ENCODE results near the gene DAZAP1.
A peak's percentile ranks its signal among the peaks of the same experiment; 100 is the strongest.
"Not testable (repeated sequence)": the region's sequence is repeated elsewhere in the genome, so short reads cannot be mapped to it uniquely, and the experiment has no call there.

Gene DAZAP1

DNA sequence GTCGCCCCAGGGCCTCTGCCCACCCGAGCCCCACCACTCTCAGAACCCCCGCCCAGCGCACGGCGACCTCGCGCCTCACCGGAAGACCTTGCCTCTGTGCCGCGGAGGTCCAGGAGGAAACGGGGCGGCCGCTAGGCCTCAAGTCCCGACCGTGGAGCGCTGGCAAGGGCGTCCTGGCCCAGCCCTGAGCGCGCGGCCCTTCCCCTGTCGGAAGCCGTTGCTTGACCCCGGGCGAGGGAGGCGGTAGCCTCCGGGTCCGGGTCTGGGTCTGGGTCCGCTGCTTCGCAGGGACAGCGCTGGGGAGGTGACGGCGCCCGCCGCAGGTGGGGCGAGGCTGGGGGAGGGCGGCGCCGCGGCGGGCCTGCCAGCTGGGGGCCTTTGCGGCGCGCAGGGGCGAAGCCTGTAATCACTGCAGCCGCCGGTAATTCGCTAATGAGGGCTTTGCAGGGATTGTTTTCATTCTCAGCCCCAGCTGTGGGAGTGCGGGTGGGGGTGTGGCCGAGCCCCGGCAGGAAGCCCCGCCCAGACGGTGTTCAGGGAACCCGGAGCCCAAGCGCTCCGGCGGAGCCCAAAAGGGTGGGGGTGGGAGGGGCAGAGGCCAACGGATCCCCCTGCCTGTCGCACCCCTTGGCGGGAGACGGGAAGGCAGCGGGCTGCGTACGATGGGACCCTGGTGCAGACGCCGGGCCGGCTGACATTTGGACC is 63.1 kb downstream of the DAZAP1 start:
- DNase-seq (ENCODE audit: extremely low read depth in 1 of 2, low read depth in 1 of 2), result peak; percentile 50 to 65

DNA sequence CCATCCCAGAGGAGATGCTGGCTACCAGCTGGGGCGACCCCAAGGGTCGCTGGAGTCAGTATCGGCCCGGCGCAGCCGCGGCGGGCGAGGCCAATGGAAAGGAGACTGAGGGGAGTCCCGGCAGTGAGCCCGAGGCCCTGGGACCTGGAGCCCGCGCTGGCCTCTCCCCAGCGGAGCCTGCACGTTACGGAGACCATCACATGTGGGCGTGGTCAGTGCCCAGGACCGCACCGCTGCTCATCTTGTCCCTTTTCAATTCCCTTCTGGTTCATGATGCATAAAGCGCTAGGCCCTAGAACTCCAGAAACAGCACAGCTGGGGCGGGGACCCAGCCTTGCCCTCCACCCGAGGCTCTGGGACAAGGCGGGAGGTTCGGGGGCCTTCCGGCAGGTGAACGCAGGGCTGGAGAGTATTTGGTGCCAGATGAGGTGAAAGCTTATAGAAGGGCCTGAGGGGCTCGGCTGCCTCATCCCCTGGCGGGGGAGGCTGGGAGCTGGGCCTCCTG is 63.7 kb downstream of the DAZAP1 start:
- no peak for DNase-seq (ENCODE audit: extremely low read depth in 1 of 2, low read depth in 1 of 2)

DNA sequence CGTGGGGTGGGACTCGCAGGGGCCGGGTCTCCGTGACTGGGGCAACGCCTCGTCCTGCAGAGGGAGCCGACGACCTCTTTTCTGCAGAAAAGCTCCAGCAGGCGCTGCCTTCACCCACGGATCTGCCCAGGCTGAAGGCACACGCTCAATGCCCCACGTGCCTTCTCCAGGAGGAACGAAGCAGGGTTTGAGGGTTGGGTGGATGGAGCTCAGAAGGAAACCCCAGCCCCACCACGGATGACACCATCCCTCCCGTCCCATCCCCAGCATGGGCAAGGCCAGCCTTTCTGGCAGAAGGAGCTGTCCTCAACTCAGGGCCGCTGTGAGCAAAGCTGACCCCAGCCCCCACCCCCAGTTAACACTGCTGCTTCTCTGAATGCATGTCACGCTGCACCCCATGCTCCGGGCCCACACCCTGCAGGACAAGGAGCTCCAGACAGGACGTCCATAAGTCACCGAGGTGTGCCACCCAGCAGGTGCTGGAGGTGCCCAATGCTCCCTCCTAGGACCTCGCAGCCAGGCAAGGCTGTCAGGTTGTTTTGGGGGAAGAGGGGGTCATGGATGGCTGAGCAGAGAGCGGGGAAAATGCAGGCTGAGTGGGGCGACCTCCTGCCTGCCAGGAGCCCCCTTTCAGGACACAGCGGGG is 64.3 kb downstream of the DAZAP1 start:
- DNase-seq (ENCODE audit: extremely low read depth in 1 of 2, low read depth in 1 of 2), result no peak

DNA sequence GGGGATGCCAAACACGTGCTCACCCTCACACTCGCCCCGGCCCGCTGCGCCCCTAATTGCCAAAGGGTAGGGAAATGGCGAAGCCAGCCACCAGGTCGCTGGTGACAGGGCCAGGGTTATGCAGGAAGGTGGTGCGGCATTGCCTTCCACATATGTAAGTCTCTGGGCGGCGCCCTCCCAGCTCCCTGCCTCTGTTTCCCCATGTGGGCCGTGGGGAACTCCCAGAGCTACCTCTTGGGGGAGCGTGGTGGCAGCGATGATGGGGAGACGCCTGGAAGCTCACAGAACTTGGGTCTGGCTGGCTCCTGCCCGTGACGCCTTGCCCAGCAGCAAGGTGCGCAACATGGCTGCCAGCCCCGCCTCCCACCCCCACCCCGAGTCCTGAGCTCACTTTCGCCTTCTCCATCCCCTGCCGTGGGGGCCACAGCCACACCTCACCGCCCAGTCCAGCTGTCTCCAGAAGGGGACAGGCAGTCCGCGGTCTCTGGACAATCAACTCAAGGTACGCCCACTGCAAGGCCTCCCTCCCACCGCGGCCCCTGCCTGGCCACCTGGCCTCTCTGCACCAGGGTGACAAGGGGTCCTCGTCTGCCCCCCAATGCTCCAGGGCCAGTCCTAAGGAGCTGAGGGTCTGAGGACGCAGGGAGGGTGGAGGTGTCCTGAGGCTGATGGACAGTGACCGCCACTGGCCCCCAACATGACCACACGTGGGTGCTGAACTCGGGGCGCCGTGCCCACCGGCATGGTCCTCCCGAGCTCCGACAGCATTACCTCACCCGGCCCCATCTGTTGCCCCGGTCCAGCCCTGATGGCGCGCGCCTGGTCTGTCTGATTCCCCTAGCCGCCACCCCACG is 65.1 kb downstream of the DAZAP1 start:
- DNase-seq (ENCODE audit: extremely low read depth in 1 of 2, low read depth in 1 of 2), result no peak

DNA sequence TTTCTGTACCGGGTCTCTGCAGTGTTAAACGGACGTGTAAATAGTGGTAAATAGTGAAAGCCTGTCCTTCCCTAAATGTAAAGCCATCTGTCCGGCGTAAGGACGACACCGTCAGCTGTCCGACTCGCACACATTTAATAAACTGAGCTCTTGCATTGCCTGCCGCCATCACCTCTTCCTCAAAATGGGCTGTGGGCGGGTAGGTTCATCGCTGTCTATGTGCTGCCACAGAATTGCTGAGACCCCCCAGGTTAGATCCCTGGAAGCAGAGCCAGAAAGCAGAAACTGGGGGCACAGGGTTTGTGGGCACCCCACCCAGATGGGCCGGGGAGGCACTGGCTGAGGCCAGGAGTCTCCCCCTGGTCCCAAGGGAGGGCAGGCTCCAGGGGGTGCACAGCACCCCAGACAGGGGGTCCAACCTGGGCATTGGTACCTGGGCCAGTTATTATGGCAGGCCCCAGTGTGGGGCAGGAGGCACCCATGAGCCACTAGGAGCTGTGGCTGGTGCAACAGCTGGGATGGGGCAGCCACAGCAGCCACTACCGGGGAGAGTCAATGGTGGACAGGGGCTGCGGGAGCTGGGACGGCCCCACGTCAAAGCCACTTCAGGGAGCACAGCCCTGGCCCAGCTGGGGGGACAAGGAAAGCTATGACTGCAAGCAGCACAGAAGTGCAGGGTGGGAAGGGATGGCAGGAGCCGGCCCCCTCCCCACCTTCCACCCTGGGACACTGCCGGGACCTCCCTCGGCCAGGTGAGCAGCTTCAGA is 65.9 kb downstream of the DAZAP1 start:
- DNase-seq (ENCODE audit: extremely low read depth in 1 of 2, low read depth in 1 of 2), result no peak

DNA sequence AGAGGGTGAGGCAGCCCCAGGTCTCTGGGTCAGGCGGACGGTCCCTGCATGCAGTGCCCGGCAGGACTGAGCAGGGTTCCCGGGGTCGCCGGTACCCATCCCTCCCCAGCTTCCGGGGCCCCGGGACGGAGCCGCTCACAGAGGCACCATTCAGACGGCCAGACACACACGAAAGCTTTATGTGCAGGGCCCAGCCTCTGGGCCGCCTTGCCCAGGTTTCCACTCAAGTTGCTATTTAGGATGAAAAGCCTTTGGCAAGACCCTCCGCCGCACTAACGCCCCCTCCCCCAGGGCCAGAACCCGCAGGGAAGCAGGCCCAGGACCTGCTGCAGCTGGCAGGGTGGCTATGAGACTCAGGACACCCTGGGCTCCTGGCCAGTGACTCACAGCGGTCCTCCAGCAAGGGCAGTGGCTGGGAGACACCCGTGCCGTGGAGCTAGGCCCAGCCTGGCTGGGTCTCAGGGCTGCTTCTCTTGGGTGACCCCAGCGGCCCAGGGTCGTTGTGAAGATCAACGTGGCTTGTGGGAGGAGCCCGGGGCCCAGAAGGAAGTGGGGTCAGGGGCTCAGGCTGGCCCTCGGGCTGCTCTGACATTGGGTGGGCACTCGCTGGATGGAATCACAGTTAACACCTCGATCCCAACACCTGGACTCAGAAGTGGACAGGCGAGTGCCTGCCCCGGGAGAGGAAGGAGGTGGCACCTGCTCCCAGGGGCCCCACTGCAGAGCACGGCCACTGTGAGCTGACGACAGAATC is 66.8 kb downstream of the DAZAP1 start:
- no peak for DNase-seq (ENCODE audit: extremely low read depth in 1 of 2, low read depth in 1 of 2)

DNA sequence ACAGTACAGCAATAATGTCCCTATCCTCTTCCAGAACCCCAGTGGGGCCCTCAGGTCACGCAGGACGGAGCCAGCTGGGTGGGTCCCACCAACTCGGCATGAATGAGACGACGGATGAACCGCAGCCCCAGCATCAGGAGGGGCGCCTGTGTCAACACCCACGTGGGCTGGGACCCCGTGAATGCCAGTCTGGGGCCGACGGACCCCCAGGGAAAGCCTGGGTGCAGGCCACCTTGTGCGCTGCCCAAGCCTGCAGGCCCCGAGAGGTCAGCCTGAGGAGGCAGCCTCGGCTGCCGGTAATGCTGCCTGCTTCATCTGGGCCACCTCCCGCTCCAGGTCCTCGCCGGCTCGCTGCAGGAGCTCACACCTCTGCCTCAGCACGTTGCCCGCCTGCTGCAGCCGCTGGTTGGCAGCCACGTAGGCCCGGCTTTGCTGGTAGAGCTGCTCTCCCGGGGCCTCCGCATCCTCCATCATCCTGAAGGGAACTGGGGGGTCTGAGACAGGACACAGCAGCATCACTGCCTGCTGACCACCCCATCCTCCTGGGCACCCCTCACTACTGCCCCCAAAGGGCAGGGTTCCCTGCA is 67.5 kb downstream of the DAZAP1 start:
- no peak for DNase-seq (ENCODE audit: extremely low read depth in 1 of 2, low read depth in 1 of 2)

DNA sequence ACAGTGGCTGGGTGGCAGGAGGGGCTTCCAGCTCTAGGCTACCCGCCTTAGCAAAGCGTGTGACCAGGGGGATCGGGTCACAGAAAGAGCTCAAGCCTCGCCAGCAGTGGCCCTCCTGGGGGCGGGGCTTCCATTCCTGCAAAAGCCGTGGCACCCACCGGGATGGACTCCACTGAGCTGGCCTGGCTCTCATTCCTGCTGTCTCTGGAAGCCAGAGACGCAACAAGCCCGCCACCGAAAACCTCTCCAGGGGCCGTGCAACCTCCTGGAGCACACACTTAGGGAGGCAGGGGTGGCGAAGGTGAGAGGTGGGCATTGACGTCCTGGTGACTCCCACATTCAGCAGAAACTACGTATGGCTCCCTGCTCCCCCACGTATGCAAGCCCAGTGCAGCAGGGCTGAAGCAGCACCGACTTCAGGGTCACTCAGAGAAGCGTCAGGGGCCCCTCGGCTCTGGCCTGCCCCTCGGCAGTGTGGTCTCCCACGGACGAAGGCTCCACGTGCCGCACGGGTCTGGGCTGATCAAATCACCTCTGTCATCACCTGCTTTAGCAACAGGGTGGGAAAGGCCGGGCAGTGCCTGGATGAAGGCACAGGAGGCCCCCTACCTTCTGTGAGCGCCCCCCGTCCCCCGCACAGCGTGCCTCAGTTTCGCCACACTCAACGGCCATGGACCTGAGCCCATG is 68.5 kb downstream of the DAZAP1 start:
- no peak for DNase-seq (ENCODE audit: extremely low read depth in 1 of 2, low read depth in 1 of 2)

DNA sequence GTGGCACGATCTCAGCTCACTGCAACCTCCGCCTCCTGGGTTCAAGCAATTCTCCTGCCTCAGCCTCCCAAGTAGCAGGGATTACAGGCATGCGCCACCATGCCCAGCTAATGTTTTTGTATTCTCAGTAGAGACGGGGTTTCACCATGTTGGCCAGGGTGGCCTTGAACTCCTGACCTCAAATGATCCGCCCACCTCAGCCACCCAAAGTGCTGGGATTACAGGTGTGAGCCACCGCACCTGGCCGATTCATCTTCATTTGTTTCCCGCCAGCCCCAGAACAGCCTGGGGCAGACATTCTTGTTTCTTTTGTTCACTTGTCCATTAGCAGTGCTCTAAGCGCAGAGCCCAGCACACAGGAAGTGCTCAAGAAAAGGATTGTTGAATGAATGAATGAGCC is 69.7 kb downstream of the DAZAP1 start:
- not testable (repeated sequence) for DNase-seq (ENCODE audit: extremely low read depth in 1 of 2, low read depth in 1 of 2)

DNA sequence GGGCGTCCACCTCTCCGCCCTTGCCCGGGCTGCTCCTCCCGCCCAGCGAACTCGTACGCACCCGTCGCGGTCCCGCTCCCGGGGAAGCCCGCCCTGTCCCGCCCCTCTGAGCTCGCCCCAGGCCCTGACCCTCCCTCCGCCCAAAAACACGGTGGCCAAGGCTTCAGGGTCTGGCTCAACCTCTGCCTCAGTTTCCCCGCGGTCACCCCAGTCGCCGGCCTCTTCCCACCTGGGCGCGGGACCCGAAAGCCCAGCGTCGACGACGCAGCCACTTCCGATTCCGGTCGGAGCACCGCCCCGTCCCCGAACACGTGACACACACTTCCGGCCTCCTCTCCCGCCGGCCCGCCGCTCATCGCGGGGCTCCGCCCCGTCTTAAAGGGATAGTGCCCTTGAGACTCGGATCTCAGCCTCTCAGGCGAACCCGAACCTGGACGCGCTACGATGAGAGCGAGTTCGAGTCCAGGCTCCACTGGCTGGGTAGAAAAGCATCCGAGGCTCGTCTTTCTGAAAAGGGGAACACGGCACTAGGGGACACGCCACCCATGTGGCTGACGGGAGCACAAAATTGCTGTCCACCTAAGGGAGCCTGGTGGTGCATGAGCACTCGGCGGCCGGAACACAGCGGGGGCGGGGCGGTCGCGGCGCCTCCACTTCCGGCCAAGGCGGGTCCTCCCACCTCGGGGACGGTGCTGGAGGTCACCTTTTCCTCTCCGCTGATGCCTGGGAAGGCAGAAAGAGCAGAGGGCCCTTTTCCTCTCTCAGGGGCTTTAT is 71.7 kb downstream of the DAZAP1 start, which contains the start of gene C19orf25:
Gene C19orf25 (minus strand): TSS at position 282 of the 774 bp plus-strand sequence. CDS start 312 bp downstream, outside the sequence.
- DNase-seq (ENCODE audit: extremely low read depth in 1 of 2, low read depth in 1 of 2), result peak; percentile 88 to 91

DNA sequence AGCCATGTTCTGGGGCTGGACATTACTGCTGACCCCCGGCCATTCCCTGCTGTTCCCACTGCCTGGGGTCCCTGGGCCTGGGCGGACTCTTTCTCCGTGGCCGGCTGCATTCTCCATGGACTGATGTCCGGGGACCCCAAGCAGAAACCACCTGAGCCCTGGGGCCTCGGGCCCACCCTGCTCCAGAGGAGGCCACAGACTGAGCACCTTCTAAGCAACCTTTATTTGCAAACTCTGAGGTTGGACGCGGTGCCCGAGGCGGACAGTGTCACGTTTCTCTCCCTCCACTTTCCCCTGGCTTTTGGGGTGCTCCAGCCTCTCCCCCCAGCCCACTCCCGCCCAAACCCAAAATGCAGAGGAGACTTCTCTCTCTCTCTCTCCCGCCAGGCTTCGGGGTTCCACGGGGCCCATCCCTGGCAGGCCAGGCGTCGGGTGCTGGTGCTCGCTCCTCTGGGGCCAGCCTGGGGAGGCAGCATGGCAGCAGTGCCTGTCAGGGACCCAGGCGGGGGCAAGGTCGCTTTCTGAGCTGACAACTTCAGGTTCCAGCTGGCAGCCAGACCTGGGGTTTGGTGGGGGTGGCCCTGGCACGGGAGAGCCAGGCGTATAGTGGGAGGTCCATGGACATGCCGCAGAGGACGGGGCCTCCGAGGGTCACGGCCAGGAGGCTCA is 74.0 kb downstream of the DAZAP1 start:
- no peak for DNase-seq (ENCODE audit: extremely low read depth in 1 of 2, low read depth in 1 of 2)

DNA sequence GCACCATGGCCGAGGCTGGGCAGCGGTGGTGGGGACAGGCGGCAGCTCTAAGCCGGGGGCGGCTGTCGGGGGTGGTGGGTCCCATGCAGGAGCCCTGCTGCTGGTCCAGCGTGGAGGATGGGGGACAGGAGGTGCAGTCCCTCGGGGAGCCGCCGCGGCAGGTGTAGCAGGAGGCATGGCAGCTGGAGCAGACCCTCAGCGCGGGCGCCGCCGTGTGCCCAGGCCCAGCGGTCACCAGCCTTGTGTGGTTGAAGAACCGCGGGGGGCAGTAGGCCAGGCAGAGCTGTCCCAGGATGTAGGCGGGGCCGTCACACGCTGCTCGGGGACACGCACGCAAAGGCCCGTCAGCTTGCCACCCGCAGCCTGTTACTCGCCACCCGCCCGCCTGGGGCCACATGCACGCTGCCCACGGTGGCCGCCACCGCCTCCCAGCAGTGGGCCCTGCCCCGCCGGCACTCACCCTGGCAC is 74.5 kb downstream of the DAZAP1 start:
- no peak for DNase-seq (ENCODE audit: extremely low read depth in 1 of 2, low read depth in 1 of 2)

DNA sequence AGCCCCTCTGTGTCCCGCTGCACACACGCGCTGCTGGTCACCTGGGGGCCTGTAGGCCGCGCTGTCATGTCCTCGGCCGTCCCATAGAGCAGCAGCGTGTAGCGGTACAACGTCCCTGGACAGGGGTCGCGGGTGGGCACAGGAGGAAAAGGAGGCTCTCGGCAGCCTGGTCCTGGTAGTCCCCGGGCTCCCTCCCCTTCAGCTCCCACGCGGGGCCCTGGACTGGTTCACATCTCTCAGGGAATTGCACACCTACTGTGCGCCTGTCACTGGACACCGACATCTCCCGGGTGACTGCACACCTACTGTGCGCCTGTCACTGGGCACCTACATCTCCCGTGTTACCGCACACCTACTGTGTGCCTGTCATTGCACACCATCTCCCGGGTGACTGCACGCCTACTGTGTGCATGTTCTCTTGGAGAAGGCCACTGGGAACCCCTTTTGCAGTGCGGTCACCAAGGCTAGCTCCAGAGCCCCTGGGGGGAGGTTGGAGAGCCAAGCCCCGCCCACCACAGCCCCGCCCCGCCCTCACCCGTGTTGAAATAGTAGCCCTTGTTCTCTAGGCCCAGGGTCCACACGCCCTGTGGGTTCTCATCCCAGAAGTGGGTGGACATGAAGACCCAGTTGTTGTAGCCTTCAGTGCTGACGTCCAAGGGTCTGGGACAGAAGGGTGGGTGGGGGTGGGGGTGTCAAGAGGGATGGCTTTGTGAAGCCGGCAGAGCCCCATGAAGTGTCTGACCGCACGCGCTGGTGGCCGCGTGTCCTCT is 75.2 kb downstream of the DAZAP1 start:
- no peak for DNase-seq (ENCODE audit: extremely low read depth in 1 of 2, low read depth in 1 of 2)

DNA sequence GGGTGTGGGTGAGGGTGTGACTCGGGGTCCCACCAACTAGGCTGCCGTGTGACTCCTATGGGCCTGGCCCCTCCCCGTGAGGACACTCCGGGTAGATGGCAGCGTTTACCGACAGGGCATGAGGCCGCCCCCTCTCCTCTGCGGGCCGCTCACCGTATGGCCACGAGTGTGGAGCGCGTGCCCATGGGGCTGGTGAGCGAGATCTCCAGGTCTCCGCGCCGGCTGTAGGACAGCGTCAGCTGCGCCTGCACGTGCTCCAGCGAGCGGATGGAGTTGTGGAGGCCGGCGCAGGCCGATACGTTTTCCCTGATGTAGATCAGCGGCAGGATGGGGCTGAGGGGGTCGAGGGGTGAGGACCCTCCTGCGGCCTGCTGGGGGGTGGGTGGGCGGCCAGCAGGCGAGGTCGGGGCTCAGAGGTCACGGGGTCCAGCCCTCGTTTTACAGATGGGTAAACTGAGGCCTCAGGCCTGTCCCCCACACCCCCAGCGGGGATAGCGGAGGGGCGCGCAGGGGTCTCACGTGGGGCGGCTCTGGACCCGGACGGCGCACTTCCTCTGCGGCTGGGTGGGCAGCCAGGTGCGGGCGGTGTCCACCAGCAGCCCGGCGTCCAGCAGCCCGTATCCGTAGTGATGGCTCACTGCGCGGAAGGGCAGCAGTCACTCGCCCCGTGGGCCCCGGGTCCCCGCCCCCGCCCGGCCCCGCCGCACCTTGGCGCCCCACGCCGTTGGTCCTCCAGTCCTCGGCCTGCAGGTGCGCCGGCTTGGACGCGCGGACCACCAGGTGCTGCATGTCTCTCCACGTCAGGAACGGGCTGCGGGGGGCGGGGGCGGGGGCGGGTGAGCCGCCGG is 76.0 kb downstream of the DAZAP1 start:
- DNase-seq (ENCODE audit: extremely low read depth in 1 of 2, low read depth in 1 of 2), result no peak

DNA sequence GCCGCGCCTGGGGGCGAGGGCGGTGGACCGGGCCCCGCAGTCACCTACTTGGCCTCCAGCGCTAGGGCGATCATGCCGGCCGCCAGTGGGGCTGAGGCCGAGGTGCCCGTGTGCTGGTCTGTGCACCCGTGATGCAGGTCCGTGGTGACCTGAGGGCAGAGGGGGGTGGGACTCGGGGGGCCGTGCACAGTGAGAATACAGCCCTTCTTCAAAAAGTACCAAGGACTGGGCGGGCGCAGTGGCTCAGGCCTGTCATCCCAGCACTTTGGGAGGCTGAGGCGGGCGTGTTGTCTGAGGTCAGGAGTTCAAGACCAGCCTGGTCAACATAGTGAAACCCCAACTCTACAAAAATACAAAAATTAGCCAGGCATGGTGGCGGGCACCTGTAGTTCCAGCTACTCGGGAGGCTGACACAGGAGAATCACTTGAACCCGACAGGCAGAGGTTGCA is 76.6 kb downstream of the DAZAP1 start:
- no peak for DNase-seq (ENCODE audit: extremely low read depth in 1 of 2, low read depth in 1 of 2)

Data from stimulated activated CD8-positive, alpha-beta memory T cell treated with anti-CD3 and anti-CD28 coated beads, Interleukin-7, amount 100 ng/mL, for 48 hours (primary cell).